ENCODE measurements around the gene RASSF5. TPM values are rescaled to one million over a fixed set of nuclear protein-coding genes. Genes with fewer than 3 reads are reported as not detected.

RASSF5 gene
- total RNA-seq, 1 donor from 2014 or later = 3.1 TPM

DNA sequence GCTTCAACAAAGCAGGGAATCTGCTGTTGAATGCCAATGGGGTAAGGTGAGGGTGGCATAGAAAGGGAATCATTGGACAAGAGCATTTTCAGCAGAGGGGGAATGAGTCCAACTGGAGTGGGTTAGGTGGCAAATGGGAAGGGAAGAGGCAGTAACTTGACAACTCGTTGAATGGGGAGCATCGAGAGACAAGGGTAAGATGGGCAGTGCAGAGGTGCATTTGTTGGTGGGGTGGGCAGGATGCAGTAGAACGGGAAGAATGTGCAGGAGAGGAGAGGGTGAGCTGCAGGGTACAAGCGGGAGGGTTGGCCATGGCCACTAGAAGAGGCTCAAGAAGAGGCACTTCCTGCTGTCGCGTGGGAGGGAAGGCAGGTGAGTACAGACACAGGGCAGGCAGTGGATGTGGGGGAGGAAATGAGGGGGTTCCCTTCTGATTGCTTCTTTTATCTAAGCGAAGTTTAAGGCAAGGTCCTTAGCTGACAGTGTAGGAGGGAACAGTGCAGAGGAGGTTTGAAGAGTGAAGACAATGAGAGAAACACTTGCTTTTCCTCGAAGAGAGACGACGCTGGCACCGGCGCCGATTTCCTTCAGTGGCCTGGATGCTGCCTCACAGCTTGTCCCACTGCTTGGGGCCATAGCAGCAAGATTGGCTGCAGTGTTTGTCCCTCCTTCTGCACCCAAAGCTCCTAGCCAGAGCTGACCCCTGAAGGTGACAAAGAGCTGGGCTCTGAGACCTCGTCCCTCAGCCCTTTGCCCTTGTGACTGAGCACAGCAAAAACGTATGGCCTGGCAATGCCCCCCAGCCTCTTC, 40.3 kb upstream of the RASSF5 start:
- H3K4me1 ChIP-seq (ENCODE audit: control insufficient read depth in 3 of 3, insufficient read depth in 3 of 3, low read length in 3 of 3) = peaks cover 20 to 39% (median 25%) of the 10 kb centered on the region in 3 donors
- H3K9ac ChIP-seq (ENCODE audit: low read depth in 1 of 3, low read length in 3 of 3) = no peak overlapping the region
- H3K9me3 ChIP-seq (ENCODE audit: control insufficient read depth in 3 of 3, low read length in 3 of 3) = no peaks in the 10 kb centered on the region
- peaks cover 0 to 2% (median 0%) of the 10 kb centered on the region in 3 donors for H3K36me3 ChIP-seq (ENCODE audit: control insufficient read depth in 3 of 3, insufficient read depth in 3 of 3, low read length in 3 of 3)
- no peak overlapping the region for H3K4me3 ChIP-seq (ENCODE audit: low read length in 3 of 3)
- H3K27me3 ChIP-seq (ENCODE audit: control insufficient read depth in 3 of 3, insufficient read depth in 3 of 3, low read length in 3 of 3) = peaks cover 7 to 38% (median 14%) of the 10 kb centered on the region in 3 donors
- no peak overlapping the region for H3K27ac ChIP-seq (ENCODE audit: low read depth, low read length)

DNA sequence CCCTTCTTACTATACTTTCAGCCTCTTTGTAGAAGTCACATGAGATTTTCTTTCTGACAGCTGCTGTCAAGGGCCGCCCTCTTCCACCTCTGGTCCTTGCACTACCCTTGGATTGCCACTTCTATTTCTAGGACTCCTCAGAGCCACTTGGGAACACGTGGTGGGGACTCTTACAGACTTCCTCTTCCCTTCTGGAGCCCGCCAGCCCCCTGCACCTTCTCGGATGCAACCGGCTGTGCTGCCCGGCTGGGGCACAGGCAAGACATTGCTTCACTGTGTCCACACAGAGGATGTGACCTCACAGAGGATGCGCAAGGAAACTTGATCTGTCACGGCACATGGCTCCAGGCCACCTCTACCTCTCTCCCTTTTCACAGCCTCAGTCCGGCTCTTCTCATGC, 39.4 kb upstream of the RASSF5 start:
- peaks cover 20 to 39% (median 25%) of the 10 kb centered on the region in 3 donors for H3K4me1 ChIP-seq (ENCODE audit: control insufficient read depth in 3 of 3, insufficient read depth in 3 of 3, low read length in 3 of 3)
- no peak overlapping the region for H3K27ac ChIP-seq (ENCODE audit: low read depth, low read length)
- H3K36me3 ChIP-seq (ENCODE audit: control insufficient read depth in 3 of 3, insufficient read depth in 3 of 3, low read length in 3 of 3) = peaks cover 0 to 2% (median 0%) of the 10 kb centered on the region in 3 donors
- peaks cover 7 to 38% (median 14%) of the 10 kb centered on the region in 3 donors for H3K27me3 ChIP-seq (ENCODE audit: control insufficient read depth in 3 of 3, insufficient read depth in 3 of 3, low read length in 3 of 3)
- no peak overlapping the region for H3K4me3 ChIP-seq (ENCODE audit: low read length in 3 of 3)
- no peak overlapping the region for H3K9ac ChIP-seq (ENCODE audit: low read depth in 1 of 3, low read length in 3 of 3)
- no peaks in the 10 kb centered on the region for H3K9me3 ChIP-seq (ENCODE audit: control insufficient read depth in 3 of 3, low read length in 3 of 3)

DNA sequence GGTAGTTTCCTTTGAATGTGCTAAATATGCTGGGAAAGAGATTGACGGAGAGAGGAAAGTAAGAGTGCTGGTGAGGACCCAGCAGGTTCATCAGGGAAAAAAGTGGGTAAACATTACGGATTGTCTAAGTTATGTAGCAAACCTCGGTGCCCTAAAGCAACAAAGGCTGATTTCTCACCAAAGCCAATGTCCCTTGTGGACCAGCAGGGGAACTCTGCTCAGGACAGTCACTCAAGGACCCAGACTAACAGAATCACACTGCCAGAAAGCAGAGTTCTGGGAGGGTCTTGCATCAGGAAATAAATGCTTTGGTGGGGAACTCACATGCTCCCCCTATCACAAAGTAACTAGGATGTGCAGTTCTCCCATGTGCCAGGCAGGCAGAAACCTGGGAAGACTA, 38.8 kb upstream of the RASSF5 start:
- Histone ChIP-seq H3K4me3 (ENCODE audit: low read length in 3 of 3) (no peak overlapping the region), H3K9me3 (ENCODE audit: control insufficient read depth in 3 of 3, low read length in 3 of 3) (no peaks in the 10 kb centered on the region), H3K4me1 (ENCODE audit: control insufficient read depth in 3 of 3, insufficient read depth in 3 of 3, low read length in 3 of 3) (peaks cover 20 to 39% (median 25%) of the 10 kb centered on the region in 3 donors), H3K27me3 (ENCODE audit: control insufficient read depth in 3 of 3, insufficient read depth in 3 of 3, low read length in 3 of 3) (peaks cover 7 to 38% (median 14%) of the 10 kb centered on the region in 3 donors), H3K27ac (ENCODE audit: low read depth, low read length) (no peak overlapping the region), H3K36me3 (ENCODE audit: control insufficient read depth in 3 of 3, insufficient read depth in 3 of 3, low read length in 3 of 3) (peaks cover 0 to 2% (median 0%) of the 10 kb centered on the region in 3 donors), H3K9ac (ENCODE audit: low read depth in 1 of 3, low read length in 3 of 3) (no peak overlapping the region)

DNA sequence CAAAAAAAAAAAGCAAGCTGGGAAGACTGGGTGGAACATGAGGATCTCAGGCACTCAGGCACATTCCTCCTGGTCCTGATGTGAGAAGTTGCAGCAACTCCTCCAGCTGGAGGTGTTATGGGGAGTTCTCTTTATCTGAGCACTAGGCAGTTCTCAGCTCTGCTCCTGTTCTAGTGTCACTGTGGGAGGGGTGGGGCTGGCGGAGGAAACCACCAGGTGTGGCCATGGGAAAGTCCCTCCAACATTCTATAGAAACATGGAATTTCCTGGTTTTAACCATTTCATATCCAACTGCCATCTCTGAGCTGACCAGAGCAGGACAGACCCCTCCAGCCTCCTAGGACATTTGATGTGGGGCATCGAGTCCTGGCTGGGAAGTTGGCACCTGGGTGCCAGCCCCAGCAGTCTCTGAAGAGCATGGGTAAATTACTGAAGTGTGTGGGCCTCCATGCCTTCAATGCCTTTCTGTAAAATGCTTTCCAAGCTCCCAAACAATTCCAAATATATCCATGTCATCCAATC, 37.9 kb upstream of the RASSF5 start:
- no peaks in the 10 kb centered on the region for H3K9me3 ChIP-seq (ENCODE audit: control insufficient read depth in 3 of 3, low read length in 3 of 3)
- H3K4me3 ChIP-seq (ENCODE audit: low read length in 3 of 3) = no peak overlapping the region
- H3K27ac ChIP-seq (ENCODE audit: low read depth, low read length) = no peak overlapping the region
- peaks cover 7 to 38% (median 14%) of the 10 kb centered on the region in 3 donors for H3K27me3 ChIP-seq (ENCODE audit: control insufficient read depth in 3 of 3, insufficient read depth in 3 of 3, low read length in 3 of 3)
- H3K9ac ChIP-seq (ENCODE audit: low read depth in 1 of 3, low read length in 3 of 3) = peak overlapping the region in 1 of 3 donors; percentile 16
- H3K4me1 ChIP-seq (ENCODE audit: control insufficient read depth in 3 of 3, insufficient read depth in 3 of 3, low read length in 3 of 3) = peaks cover 20 to 37% (median 25%) of the 10 kb centered on the region in 3 donors
- H3K36me3 ChIP-seq (ENCODE audit: control insufficient read depth in 3 of 3, insufficient read depth in 3 of 3, low read length in 3 of 3) = peaks cover 0 to 2% (median 0%) of the 10 kb centered on the region in 3 donors

DNA sequence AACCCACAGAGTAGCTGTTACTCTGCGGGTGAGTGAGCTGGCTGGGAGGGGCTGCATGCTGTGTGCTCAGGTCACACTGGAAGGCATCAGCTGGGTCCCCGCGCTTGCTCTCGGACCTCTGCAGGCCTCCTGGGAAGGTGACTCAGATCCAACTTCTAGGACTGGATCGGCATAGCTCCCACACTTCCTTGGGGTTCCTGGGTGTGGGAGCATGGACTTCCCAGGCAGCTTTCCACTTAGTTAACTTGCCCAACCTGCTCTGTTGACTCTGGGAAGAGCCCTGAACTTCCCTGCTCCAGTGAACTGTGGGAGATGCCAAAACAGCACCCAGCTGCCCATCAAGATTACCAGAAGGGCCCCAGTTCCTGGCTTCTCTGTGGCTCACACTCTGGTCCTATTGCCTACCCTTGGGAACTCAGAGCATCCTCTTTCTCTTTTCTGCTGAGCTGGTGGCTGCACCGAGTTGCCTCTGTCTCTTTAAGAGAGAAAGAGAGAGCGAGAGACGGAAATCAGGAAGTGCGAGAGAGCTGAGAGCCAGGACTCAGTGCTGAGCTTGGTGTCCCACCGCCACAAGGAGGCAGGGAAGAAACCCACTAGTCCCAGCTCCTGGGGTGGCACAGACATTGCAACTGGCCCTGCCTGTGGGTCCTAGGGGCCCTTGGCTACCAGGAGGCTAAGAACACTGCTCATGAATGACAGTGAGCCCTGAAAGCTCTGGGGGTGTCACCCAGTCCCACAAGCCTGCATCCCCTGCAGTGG, 37.2 kb upstream of the RASSF5 start, which contains the start of gene IKBKE:
IKBKE (plus strand) TSS at position 544 of the 759 bp plus-strand sequence. CDS start 2,752 bp downstream, outside the sequence.
- Histone ChIP-seq H3K27ac (ENCODE audit: low read depth, low read length) (no peak within 1 kb of the TSS), H3K4me3 (ENCODE audit: low read length in 3 of 3) (peak within 1 kb of the TSS; percentile 72 to 75 (median 75)), H3K27me3 (ENCODE audit: control insufficient read depth in 3 of 3, insufficient read depth in 3 of 3, low read length in 3 of 3) (peaks cover 7 to 38% (median 14%) of the 10 kb centered on the region in 3 donors), H3K9ac (ENCODE audit: low read depth in 1 of 3, low read length in 3 of 3) (peak within 1 kb of the TSS in 2 of 3 donors; percentile 62 to 64), H3K9me3 (ENCODE audit: control insufficient read depth in 3 of 3, low read length in 3 of 3) (no peaks in the 10 kb centered on the region), H3K4me1 (ENCODE audit: control insufficient read depth in 3 of 3, insufficient read depth in 3 of 3, low read length in 3 of 3) (peaks cover 19 to 31% (median 20%) of the 10 kb centered on the region in 3 donors), H3K36me3 (ENCODE audit: control insufficient read depth in 3 of 3, insufficient read depth in 3 of 3, low read length in 3 of 3) (no peaks in the 10 kb centered on the region)

DNA sequence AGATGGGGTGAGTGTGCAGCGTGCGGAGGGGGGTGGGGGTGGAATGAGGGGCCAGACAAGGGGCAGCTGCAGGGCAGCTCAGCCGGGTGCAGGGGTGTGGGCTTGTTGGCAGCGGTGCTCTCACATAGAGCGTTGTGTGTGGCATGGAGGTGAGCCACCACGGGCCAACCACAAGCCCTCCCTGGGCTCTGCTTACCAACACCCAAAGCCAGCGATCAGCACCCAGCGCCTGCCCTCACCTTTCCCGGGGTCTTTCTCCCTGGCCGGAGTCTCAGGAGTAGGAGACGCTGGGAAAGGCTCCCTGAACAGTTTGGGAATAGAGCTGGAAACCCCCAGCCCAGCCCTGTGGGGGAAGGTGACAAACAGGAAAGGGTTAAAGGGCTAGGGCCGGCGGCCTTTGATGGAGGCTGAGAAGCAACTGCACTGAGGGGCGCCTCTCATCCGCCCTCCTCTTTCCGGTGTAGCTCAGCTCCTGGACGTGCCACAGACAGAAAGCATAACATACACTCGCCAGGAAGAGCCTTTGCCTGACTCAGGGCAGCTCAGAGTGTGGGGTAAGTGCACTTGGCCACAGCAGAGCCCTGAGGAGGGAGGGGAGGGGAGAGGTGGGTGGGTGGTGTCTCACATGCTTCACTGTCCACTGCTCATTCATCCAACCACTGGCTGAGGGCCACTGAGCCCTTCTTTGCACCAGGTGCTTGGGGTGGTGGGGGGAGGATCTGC, 36.5 kb upstream of the RASSF5 start:
- H3K27ac ChIP-seq (ENCODE audit: low read depth, low read length) = no peak overlapping the region
- peaks cover 19 to 30% (median 20%) of the 10 kb centered on the region in 3 donors for H3K4me1 ChIP-seq (ENCODE audit: control insufficient read depth in 3 of 3, insufficient read depth in 3 of 3, low read length in 3 of 3)
- H3K4me3 ChIP-seq (ENCODE audit: low read length in 3 of 3) = peak overlapping the region; percentile 72 to 75 (median 75)
- H3K9me3 ChIP-seq (ENCODE audit: control insufficient read depth in 3 of 3, low read length in 3 of 3) = no peaks in the 10 kb centered on the region
- no peaks in the 10 kb centered on the region for H3K36me3 ChIP-seq (ENCODE audit: control insufficient read depth in 3 of 3, insufficient read depth in 3 of 3, low read length in 3 of 3)
- H3K27me3 ChIP-seq (ENCODE audit: control insufficient read depth in 3 of 3, insufficient read depth in 3 of 3, low read length in 3 of 3) = peaks cover 7 to 38% (median 14%) of the 10 kb centered on the region in 3 donors
- peak overlapping the region in 2 of 3 donors; percentile 62 to 64 for H3K9ac ChIP-seq (ENCODE audit: low read depth in 1 of 3, low read length in 3 of 3)

DNA sequence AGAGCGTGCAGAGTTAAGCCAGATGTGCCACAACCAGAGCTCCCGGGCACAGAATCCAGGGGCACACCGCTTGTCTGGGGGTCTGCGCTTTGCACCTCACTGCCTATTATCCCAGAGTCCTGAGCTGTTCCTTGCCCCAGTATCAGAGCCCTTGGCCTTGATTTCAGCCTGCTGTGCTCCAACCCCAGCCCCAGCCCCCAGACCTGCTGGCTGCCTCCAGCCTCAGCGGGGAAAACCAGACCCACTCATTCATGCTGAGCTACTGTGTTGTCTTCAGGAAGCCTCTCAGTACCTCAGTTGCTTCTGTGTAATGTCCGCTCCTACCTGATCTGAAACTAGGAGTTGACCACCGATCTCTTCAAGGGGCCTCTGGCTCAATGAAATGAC, 35.9 kb upstream of the RASSF5 start:
- H3K9ac ChIP-seq (ENCODE audit: low read depth in 1 of 3, low read length in 3 of 3) = peak overlapping the region in 1 of 3 donors; percentile 8
- peaks cover 19 to 30% (median 20%) of the 10 kb centered on the region in 3 donors for H3K4me1 ChIP-seq (ENCODE audit: control insufficient read depth in 3 of 3, insufficient read depth in 3 of 3, low read length in 3 of 3)

DNA sequence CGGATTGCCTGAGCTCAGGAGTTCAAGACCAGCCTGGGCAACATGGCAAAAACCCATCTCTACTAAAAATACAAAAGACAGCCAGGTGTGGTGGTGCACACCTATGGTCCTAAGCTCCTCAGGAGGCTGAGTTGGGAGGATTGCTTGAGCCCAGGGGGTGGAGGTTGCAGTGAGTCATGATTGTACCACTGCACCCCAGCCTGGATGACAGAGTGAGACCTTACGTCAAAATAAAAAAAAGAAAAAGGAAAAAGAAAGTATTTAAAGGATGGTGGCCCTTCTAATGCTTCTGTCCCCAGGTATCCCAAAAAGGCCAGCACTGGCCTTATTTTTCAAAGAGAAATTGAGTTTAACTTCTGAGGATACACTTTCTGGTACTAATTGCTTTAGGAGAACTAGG, 35.3 kb upstream of the RASSF5 start:
- H3K9me3 ChIP-seq (ENCODE audit: control insufficient read depth in 3 of 3, low read length in 3 of 3) = no peaks in the 10 kb centered on the region
- no peak overlapping the region for H3K27ac ChIP-seq (ENCODE audit: low read depth, low read length)
- no peaks in the 10 kb centered on the region for H3K36me3 ChIP-seq (ENCODE audit: control insufficient read depth in 3 of 3, insufficient read depth in 3 of 3, low read length in 3 of 3)
- H3K4me1 ChIP-seq (ENCODE audit: control insufficient read depth in 3 of 3, insufficient read depth in 3 of 3, low read length in 3 of 3) = peaks cover 18 to 30% (median 19%) of the 10 kb centered on the region in 3 donors
- H3K9ac ChIP-seq (ENCODE audit: low read depth in 1 of 3, low read length in 3 of 3) = no peak overlapping the region
- peaks cover 7 to 29% (median 10%) of the 10 kb centered on the region in 3 donors for H3K27me3 ChIP-seq (ENCODE audit: control insufficient read depth in 3 of 3, insufficient read depth in 3 of 3, low read length in 3 of 3)
- H3K4me3 ChIP-seq (ENCODE audit: low read length in 3 of 3) = no peak overlapping the region

More for the DNA sequence above, 35.9 kb upstream of the RASSF5 start:
- no peaks in the 10 kb centered on the region for H3K36me3 ChIP-seq (ENCODE audit: control insufficient read depth in 3 of 3, insufficient read depth in 3 of 3, low read length in 3 of 3)
- H3K27ac ChIP-seq (ENCODE audit: low read depth, low read length) = no peak overlapping the region
- H3K27me3 ChIP-seq (ENCODE audit: control insufficient read depth in 3 of 3, insufficient read depth in 3 of 3, low read length in 3 of 3) = peaks cover 7 to 34% (median 14%) of the 10 kb centered on the region in 3 donors
- no peaks in the 10 kb centered on the region for H3K9me3 ChIP-seq (ENCODE audit: control insufficient read depth in 3 of 3, low read length in 3 of 3)
- peak overlapping the region in 2 of 3 donors; percentile 72 to 75 for H3K4me3 ChIP-seq (ENCODE audit: low read length in 3 of 3)

DNA sequence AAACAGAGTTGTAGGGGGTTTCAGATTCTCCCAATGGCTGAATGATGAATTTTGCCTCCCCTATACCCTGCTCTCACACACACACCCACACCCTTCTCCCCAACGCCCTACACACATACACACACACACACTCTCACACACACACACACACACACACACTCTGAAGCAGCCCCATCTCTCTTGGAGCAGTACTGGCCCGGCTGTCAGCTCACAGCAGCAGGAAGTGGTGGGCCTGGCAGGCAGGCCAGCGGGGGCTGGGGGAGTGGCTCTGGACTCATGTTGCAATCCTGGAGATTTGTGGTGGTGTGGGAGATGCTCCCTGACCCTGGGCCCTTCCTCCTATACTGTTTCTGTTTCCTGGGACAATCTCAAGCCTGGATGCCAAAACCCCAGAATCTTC, 34.9 kb upstream of the RASSF5 start:
- Histone ChIP-seq H3K4me3 (ENCODE audit: low read length in 3 of 3) (no peak overlapping the region), H3K9ac (ENCODE audit: low read depth in 1 of 3, low read length in 3 of 3) (no peak overlapping the region), H3K9me3 (ENCODE audit: control insufficient read depth in 3 of 3, low read length in 3 of 3) (no peaks in the 10 kb centered on the region), H3K4me1 (ENCODE audit: control insufficient read depth in 3 of 3, insufficient read depth in 3 of 3, low read length in 3 of 3) (peaks cover 18 to 26% (median 19%) of the 10 kb centered on the region in 3 donors), H3K27ac (ENCODE audit: low read depth, low read length) (no peak overlapping the region), H3K27me3 (ENCODE audit: control insufficient read depth in 3 of 3, insufficient read depth in 3 of 3, low read length in 3 of 3) (peaks cover 6 to 24% (median 7%) of the 10 kb centered on the region in 3 donors), H3K36me3 (ENCODE audit: control insufficient read depth in 3 of 3, insufficient read depth in 3 of 3, low read length in 3 of 3) (no peaks in the 10 kb centered on the region)
